Endometrium (tissue), 2 donors: Measurements from ENCODE around the gene DGCR8.

Experiments
- FAIRE-seq: peaks from 2 replicates; lab custom pipeline; 2012; peaks lifted over from hg19 to GRCh38; lab: Jason Lieb, UNC
- donor health status: control.
- donor health status: control.

Gene DGCR8

GRCh38 chr22:20079745-20080444 is at the start of gene DGCR8:
Gene DGCR8 (plus strand): TSS chr22:20080241. CDS start chr22:20085964, 5,723 bp downstream.
- no peak for FAIRE-seq

DNA sequence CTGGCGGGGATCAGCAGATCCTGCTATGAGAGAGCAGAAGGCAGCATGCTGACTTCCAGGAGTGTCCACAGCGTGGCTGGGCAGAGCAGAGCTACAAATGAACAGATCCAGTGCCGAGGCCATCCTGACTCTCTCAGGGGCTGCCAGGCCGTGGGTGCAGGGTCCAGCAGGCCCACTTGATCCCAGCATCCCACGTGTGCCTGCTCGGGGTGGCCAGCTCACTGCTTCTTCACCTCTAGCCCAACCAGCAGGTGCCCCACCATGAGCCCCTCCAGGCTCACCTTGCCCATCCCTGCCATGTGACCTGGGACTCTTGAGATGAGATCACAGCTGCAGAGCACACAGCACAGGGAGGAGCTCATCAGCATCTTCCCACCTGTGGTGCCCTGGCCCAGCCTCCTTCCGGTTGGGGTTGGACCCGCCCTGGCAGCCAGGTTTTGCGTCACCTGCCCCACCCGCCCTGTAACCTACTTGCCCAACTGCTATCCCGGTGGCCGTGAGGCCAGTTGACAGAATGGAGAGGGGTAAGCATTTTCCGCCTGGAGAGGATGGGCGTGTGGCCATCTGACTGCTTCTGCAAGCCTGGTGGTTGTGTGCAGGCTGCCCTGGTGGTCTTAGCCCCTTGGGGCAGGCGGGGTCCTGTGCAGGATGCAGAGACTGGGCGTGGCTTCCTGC is 48.2 kb upstream of the DGCR8 start:
- FAIRE-seq, result no peak

DNA sequence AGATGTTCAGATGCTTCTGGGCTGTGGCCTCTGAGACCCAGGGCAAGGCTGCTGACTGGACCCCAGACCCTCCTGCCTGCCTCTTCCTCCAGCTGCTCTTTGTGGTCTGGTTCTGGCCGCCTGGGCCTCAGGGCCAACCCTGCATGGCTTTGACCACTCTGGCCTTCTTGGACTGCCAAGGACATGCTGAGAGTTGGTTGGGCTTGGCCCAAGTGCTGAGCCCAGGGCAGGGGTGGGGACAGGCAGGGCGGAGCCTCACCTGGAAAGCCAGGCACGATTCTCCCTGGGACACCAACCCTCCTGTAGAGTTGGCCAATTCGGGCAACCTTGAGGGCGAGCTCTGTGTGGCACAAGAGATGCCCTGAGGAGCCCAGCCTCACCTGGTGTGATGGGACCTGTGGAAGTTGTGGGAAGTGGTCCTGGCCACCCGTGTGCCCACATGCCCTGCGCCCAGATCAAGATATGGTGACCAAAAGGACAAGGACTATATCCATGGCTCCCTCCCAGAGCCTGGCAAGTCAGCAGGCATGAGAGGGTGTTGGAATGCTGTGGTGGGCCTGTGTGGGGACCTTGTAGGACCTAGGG is 47.5 kb upstream of the DGCR8 start:
- FAIRE-seq, result no peak

DNA sequence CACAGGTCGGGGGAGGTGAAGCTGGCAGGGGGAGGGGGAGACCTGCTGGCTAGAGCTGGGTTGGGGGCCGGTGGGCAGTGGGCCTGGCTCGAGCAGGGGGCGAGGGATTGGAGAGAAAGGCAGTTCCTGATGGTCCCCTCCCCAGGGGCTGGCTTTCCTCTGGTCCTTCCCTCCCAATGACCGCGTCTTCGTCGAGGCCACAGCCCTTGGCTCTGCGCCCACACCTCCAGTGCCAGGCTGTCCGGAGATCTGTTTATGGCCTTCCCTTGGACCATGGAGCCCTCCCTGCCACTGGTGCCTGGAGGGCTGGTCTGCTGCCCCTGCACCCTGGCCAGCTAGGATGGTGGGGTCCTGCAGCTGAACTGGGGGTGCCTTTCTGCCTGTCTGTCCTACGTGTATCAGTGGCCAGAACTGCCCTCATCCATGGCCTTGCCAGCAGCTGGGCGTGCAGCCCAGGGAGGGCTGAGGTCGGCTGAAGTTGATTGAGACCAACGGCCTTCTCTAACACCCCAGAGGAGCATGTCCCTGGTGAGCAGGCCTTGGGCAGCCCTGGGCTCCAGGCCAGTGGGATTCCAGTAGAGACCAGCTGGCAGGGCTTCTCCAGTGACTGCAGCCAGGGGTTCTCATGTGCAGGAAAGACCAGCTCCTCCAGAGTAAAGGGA is 46.9 kb upstream of the DGCR8 start:
- FAIRE-seq, result no peak

DNA sequence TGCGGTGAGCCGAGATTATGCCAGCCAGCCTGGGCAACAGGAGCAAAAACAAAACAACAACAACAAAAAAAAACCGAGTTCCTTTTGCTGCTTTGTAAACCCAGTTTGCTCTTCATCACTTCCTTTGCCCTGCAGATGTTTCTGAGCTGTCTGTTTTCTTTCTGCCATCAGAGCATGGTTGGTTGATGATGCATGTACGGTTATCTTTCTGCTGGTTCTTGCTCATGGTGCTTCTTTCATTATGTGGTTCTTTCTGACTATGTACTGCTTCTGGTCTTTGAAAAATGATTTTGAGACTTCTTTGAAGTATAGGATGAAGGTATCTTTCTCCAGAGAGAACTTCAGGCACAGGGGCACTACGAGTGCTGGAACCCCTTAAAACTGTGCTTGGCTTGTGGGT is 45.9 kb upstream of the DGCR8 start:
- no peak for FAIRE-seq

DNA sequence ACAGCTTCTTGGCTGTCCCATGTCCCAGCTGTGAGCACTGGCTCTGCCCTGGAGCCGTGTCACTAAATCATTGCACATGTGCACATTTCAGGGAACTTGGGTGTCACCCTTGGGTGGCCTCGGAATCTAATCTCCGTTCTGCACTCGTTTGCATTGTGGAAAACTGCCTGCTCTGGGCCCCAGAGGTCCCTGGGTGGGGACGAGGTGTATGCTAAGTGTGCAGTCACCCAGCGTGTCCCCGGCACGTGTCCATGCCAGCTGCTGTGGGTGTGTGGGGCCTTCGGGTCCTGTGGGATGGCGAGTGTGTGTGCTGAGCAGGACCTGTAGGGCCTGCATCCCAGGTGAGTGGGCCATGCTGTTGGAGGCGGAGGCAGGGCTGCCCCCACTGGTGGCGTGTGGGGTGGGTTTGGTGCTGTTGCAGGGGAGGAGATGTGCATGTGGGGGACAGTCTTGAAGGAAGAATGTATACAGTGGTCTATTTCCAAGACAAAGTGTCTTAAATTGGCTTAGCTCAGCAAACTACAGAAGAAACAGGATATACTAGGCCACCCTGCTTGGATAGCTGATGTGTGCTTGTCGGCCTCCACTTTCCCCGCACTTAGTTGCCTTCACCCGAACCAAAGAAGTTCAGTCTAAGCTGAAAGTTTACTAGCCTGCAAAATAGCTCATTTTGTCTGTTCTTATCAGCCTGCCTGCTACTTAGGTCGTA is 44.5 kb upstream of the DGCR8 start:
- no peak for FAIRE-seq

DNA sequence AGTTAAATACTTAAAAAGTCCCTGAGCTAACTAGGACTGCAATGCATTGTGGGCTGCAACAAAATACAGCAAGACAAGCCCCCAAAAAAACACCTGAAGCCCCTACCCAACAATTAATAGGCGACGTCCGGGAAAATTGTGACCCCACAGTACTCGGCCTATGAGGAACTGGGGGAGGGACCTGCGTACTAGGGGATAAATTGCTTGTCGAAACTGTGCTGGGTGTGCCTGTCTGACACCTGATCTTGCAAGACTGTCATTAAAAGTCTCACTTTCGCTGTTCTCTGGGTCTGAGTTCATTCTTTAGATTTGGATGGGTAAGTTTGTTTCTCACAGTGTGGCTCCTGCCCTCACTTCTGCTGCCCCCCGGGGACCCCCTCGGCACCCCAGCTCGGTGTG is 44.0 kb upstream of the DGCR8 start:
- FAIRE-seq, result no peak

DNA sequence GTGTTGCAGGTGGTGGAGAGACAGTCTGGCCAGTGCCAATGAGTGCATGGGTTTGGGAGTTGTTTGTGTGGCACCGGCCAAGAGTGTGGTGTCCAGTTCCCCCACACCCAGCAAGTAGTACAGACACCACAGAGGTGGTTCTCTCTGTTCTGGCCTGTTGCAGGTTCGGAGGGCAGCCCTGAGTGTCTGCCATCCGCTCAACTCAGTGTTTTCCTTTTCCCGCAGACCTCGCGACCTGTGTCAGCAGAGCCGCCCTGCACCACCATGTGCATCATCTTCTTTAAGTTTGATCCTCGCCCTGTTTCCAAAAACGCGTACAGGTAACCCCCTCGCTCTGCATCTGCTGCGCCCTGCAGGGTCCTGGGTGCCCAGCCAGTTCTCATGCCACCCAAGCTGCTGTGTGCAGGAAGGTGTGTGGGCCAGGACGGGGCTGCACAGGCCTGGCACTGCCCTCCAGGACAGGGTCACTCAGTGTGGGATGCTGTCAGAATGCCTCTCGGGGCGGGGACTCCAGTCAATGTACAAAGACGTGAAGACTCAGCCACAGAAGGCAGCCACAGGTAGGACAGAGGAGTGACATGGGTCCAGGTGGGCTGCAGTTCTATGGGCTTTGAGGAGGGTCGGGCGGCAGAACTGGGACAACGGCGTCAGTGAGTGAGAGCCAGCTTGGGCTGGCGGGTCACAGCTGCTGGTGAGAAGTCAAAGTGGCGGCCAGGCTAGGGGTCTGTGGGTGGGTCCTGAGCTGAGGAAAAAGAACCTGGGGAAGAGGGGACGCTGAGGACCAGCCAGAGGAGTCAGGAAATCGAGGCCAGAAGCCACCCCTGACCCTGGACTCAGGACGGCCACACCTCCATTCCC is 43.3 kb upstream of the DGCR8 start:
- no peak for FAIRE-seq

- FAIRE-seq, result no peak
Measured at GRCh38 chr22:20037419-20037818, 42.6 kb upstream of the DGCR8 start.

DNA sequence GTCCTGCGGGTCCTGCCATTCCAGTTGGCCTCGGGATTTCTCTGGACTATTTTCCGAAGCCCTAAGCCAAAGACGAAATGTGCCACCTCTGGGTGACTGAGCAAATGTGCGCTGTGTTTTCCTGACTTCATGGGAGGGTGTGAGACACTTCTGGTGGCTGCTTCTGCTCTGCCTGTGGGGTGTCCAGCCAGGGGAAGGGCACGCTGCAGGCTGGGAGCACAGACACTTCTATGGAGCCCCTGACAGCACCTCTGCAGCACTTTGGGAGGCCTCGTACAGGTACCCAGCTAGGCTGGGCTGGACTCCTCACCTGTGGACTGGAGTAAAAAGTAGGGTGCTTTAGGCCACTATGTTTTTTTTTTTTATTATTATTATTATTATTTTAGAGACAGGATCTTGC is 41.5 kb upstream of the DGCR8 start:
- FAIRE-seq, result no peak

- FAIRE-seq, result no peak
Measured at GRCh38 chr22:20039683-20040325, 40.2 kb upstream of the DGCR8 start.

DNA sequence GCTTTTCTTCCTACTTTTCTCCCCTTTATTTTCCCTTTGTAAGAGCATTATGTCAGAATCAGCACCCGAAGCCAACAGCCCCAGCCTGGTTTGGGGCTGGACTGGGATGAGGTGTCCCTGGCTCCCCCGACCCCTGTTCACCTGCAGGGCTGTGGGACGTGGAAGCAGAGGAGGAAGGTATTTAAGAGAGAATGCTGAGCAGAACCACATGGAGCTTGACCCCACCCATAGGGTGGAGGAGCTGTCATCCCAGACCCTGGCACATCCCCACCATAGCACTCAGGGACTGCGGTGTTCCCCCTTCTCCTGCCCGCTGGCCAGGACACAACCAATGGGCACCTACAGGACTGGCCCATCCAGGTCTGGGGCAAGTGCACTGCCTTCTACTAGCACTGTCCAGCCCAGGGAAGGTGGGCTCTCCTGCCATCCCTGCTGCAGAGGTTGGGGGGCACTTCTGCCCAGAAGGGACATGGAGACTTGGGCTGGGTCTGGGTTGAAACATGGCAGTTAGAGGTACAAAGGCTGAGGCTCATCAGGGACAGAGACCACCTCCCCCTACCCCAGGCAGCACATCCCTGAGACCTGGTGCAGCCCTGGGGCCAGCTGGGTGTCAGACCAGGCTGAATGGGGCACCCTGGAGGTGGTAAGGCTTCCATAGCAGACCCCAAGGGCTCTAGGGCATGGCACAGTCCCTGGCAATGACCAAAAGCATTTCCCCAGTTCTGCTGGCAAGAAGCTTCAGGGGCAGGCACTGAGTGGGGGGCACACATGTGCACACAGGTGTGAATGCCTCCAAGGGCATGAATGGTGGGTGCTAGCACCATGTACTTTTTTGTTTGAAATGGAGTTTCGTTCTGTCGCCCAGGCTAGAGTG is 39.5 kb upstream of the DGCR8 start:
- no peak for FAIRE-seq

DNA sequence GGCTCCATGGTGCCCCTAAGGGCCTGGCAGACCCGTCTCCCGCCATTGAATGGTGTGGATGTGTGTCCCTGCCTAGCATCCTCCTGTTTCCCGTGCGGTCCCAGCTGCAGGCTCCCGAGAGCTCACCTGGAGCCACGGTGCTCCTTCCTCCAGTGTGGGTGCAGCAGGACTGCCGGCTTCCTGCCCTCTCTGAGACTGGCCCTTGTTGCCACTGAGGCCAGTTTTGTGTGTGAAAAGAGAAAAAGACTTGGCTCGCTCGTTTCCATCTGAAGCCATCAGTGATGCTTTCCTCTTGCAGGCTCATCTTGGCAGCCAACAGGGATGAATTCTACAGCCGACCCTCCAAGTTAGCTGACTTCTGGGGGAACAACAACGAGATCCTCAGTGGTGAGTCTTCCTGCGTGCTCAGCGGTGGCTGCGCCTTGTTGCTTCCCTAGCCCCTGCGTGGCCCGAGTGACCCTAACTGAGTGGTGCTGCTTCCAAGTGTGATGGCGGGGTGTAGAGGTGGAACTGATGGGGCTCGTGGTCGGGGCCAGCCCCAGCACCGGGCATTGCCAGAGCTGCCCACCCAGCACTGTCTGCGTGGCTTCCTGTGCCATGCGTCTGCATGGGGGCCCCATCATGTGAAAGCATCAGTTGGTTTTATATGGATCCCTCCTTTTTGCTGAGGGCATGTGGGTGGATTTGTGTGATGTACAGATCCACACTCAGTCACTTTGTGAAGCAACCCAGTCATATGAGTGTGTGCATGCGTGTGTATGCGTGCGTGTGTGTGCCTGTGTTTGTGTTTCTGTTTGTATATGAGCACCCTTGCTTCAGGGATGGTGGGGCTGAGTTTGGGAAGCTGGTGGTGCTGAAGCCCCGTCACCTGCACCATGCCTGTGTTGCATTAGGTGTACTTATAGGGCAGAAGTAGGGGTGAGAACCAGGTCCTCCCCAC is 36.7 kb upstream of the DGCR8 start:
- FAIRE-seq, result no peak

DNA sequence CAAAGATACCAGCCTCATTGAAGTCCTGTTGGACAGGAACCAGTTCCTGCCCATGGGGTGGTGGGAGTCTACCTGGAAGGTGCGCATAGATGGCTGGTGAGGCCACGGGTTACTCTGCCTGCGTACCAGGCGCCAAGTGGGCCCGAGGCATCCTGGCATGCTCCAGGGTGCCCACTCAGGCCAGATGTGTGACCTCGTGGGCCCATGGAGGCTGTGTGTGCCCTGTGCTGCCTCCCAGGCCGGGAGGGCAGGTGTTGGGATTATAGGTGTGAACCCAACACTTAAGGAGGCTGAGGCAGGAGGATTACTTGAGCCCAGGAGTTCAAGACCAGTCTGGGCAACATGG is 36.1 kb upstream of the DGCR8 start:
- FAIRE-seq, result no peak

DNA sequence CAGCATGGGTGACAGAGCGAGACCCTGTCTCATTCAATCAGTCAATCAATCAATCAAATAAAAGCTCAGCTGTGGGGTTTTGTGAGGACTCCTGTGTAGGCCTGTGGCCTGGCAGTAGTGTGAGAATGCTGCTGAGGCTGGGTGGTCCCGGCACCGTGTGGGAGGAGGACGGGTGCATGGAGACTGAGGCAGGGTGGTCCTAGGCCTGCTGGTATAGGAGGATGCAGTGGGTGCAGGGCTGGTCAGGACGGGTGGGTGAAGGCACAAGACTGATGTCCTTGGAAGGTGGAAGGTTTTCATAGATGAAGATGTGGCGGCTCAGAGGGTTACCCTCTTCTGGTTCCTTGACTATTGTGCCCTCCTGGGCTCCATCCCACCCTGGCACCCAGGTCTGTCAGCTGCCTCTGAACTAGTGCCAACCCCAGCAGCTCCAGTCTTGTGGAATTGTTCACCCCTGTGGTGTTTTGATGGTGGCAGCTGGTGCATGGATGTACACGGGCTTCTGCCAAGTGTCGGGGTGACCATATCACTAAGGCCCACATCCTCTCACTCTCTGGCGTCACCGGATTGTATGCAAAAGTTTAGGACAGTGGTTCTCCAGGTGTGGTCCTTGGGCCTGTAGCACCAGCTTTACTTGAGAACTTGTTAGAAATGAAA is 35.4 kb upstream of the DGCR8 start:
- FAIRE-seq, result no peak

- no peak for FAIRE-seq
Measured at GRCh38 chr22:20046730-20047129, 33.3 kb upstream of the DGCR8 start.

- no peak for FAIRE-seq
Measured at GRCh38 chr22:20051927-20052308, 28.1 kb upstream of the DGCR8 start.
